ENCODE results near the gene CCNB1.

The CCNB1 gene

DNA sequence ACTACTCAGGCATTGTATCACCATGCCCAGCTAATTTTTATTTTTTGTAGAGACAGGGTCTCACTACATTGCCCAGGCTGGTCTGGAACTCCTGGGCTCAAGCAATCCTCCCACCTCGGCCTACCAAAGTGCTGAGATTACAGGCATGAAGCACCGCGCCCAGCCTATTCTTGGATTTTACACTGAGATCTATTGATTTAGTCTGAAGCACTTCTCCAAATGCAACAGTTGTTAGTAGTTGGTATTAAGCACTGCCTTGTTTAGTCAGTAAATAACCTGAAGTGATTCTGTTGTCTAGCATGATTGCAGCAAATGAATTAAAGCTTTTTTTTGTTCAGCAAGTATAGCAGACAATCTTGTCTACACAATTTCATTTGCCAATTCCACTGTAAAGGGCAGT is 8.9 kb upstream of the CCNB1 start:
- no peaks in the 10 kb centered on the region for H3K9me3 ChIP-seq (ENCODE audit: insufficient read depth, low read length, severe bottlenecking)
- TF ChIP-seq, protein P1, sequence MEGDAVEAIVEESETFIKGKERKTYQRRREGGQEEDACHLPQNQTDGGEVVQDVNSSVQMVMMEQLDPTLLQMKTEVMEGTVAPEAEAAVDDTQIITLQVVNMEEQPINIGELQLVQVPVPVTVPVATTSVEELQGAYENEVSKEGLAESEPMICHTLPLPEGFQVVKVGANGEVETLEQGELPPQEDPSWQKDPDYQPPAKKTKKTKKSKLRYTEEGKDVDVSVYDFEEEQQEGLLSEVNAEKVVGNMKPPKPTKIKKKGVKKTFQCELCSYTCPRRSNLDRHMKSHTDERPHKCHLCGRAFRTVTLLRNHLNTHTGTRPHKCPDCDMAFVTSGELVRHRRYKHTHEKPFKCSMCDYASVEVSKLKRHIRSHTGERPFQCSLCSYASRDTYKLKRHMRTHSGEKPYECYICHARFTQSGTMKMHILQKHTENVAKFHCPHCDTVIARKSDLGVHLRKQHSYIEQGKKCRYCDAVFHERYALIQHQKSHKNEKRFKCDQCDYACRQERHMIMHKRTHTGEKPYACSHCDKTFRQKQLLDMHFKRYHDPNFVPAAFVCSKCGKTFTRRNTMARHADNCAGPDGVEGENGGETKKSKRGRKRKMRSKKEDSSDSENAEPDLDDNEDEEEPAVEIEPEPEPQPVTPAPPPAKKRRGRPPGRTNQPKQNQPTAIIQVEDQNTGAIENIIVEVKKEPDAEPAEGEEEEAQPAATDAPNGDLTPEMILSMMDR (IDR thresholded peaks at IDR 0.05; ENCODE audit: borderline replicate concordance, extremely low read depth, low read length, poor library complexity, severe bottlenecking) = no peak
- TF ChIP-seq EZH2 (IDR thresholded peaks at IDR 0.05; ENCODE audit: borderline replicate concordance, low read depth, low read length, severe bottlenecking) = no peak
- ATAC-seq (ENCODE audit: insufficient read depth, low read depth) (no peak), DNase-seq (no peak)
- H3K27ac ChIP-seq (ENCODE audit: low read length) = no peak overlapping the region
- H3K79me2 ChIP-seq (ENCODE audit: insufficient read depth, low read length) = no peaks in the 10 kb centered on the region
- H3K27me3 ChIP-seq (ENCODE audit: insufficient read depth, low read length, poor library complexity) = no peaks in the 10 kb centered on the region
- H4K20me1 ChIP-seq (ENCODE audit: insufficient read depth, low read length) = no peaks in the 10 kb centered on the region
- H3K4me2 ChIP-seq (ENCODE audit: insufficient read depth, low read length) = no peak overlapping the region
- H3K4me1 ChIP-seq (ENCODE audit: insufficient read depth, low read length) = no peaks in the 10 kb centered on the region
- no peak overlapping the region for H3K4me3 ChIP-seq (ENCODE audit: low read depth in 1 of 2, low read length in 2 of 2)
- H3K36me3 ChIP-seq (ENCODE audit: insufficient read depth, low read length) = no peaks in the 10 kb centered on the region
- no peak overlapping the region for H2AFZ ChIP-seq (ENCODE audit: low read depth, low read length)
- H3K9ac ChIP-seq (ENCODE audit: low read depth, low read length) = no peak overlapping the region

- no peaks in the 10 kb centered on the region for H3K9me3 ChIP-seq (ENCODE audit: insufficient read depth, low read length, severe bottlenecking)
- H3K36me3 ChIP-seq (ENCODE audit: insufficient read depth, low read length) = no peaks in the 10 kb centered on the region
- no peak overlapping the region for H3K4me3 ChIP-seq (ENCODE audit: low read depth in 1 of 2, low read length in 2 of 2)
- H3K4me1 ChIP-seq (ENCODE audit: insufficient read depth, low read length) = no peaks in the 10 kb centered on the region
- H3K9ac ChIP-seq (ENCODE audit: low read depth, low read length) = no peak overlapping the region
- H3K4me2 ChIP-seq (ENCODE audit: insufficient read depth, low read length) = no peak overlapping the region
- no peak overlapping the region for H3K27ac ChIP-seq (ENCODE audit: low read length)
- DNase-seq (no peak), ATAC-seq (ENCODE audit: insufficient read depth, low read depth) (no peak)
- no peak overlapping the region for H2AFZ ChIP-seq (ENCODE audit: low read depth, low read length)
- no peaks in the 10 kb centered on the region for H4K20me1 ChIP-seq (ENCODE audit: insufficient read depth, low read length)
- H3K27me3 ChIP-seq (ENCODE audit: insufficient read depth, low read length, poor library complexity) = no peaks in the 10 kb centered on the region
- no peaks in the 10 kb centered on the region for H3K79me2 ChIP-seq (ENCODE audit: insufficient read depth, low read length)
- TF ChIP-seq, protein P1 (IDR thresholded peaks at IDR 0.05; ENCODE audit: borderline replicate concordance, extremely low read depth, low read length, poor library complexity, severe bottlenecking) = no peak
- no peak for TF ChIP-seq EZH2 (IDR thresholded peaks at IDR 0.05; ENCODE audit: borderline replicate concordance, low read depth, low read length, severe bottlenecking)
Observed at GRCh38 chr5:69160651-69161050, 6.3 kb upstream of the CCNB1 start.

- Histone ChIP-seq H3K27ac (ENCODE audit: low read length) (peak overlapping the region; percentile 89), H3K4me2 (ENCODE audit: insufficient read depth, low read length) (peak overlapping the region; percentile 84), H3K36me3 (ENCODE audit: insufficient read depth, low read length) (peaks cover 46% of the 10 kb centered on the region), H2AFZ (ENCODE audit: low read depth, low read length) (peak overlapping the region; percentile 79), H3K9ac (ENCODE audit: low read depth, low read length) (peak overlapping the region; percentile 88), H4K20me1 (ENCODE audit: insufficient read depth, low read length) (0 out of 2 replicates have a peak, but pooled peaks cover 6% of the 10 kb centered on the region), H3K4me1 (ENCODE audit: insufficient read depth, low read length) (peaks cover 58% of the 10 kb centered on the region), H3K9me3 (ENCODE audit: insufficient read depth, low read length, severe bottlenecking) (no peaks in the 10 kb centered on the region), H3K27me3 (ENCODE audit: insufficient read depth, low read length, poor library complexity) (no peaks in the 10 kb centered on the region), H3K4me3 (ENCODE audit: low read depth in 1 of 2, low read length in 2 of 2) (peak overlapping the region; percentile 81 to 84), H3K79me2 (ENCODE audit: insufficient read depth, low read length) (peaks cover 49% of the 10 kb centered on the region)
- no peak for TF ChIP-seq EZH2 (IDR thresholded peaks at IDR 0.05; ENCODE audit: borderline replicate concordance, low read depth, low read length, severe bottlenecking)
- TF ChIP-seq, protein P1 (IDR thresholded peaks at IDR 0.05; ENCODE audit: borderline replicate concordance, extremely low read depth, low read length, poor library complexity, severe bottlenecking) = peak; percentile 1
- DNase-seq (no peak), ATAC-seq (ENCODE audit: insufficient read depth, low read depth) (no peak)
Observed at GRCh38 chr5:69167493-69167855, 524 bp downstream of the CCNB1 start.

- H3K4me1 ChIP-seq (ENCODE audit: insufficient read depth, low read length) = peaks cover 60% of the 10 kb centered on the region
- no peaks in the 10 kb centered on the region for H3K27me3 ChIP-seq (ENCODE audit: insufficient read depth, low read length, poor library complexity)
- no peaks in the 10 kb centered on the region for H3K9me3 ChIP-seq (ENCODE audit: insufficient read depth, low read length, severe bottlenecking)
- peak overlapping the region; percentile 88 for H3K9ac ChIP-seq (ENCODE audit: low read depth, low read length)
- H3K4me3 ChIP-seq (ENCODE audit: low read depth in 1 of 2, low read length in 2 of 2) = peak overlapping the region; percentile 81 to 84; a peak in 3 of 4 replicates
- DNase-seq = no peak
- peak overlapping the region; percentile 89 for H3K27ac ChIP-seq (ENCODE audit: low read length)
- TF ChIP-seq, protein P1 (IDR thresholded peaks at IDR 0.05; ENCODE audit: borderline replicate concordance, extremely low read depth, low read length, poor library complexity, severe bottlenecking) = no peak
- TF ChIP-seq EZH2 (IDR thresholded peaks at IDR 0.05; ENCODE audit: borderline replicate concordance, low read depth, low read length, severe bottlenecking) = no peak
- H3K79me2 ChIP-seq (ENCODE audit: insufficient read depth, low read length) = peaks cover 49% of the 10 kb centered on the region
- ATAC-seq (ENCODE audit: insufficient read depth, low read depth) = no peak
- H3K4me2 ChIP-seq (ENCODE audit: insufficient read depth, low read length) = peak overlapping the region; percentile 84
- H2AFZ ChIP-seq (ENCODE audit: low read depth, low read length) = peak overlapping the region; percentile 79; the same call in 1 of the 2 replicates
- 0 out of 2 replicates have a peak, but pooled peaks cover 6% of the 10 kb centered on the region for H4K20me1 ChIP-seq (ENCODE audit: insufficient read depth, low read length)
- peaks cover 49% of the 10 kb centered on the region for H3K36me3 ChIP-seq (ENCODE audit: insufficient read depth, low read length)
Observed at GRCh38 chr5:69167929-69168328, 979 bp downstream of the CCNB1 start.
